GM12878 (cell line): Measurements from ENCODE around the gene NUP210L. TPM values are rescaled to one million over a fixed set of nuclear protein-coding genes. Genes with fewer than 3 reads are reported as not detected.

Experiments used
- ATAC-seq: fragments of 200-7000 bp; cut with Tn5 transposase; 3 replicates; pipeline ENCODE4 v1.9.1; 2020; ENCODE audit warnings: mild to moderate bottlenecking, moderate library complexity
- BruUV-seq: library from RNA; stranded (reverse); fragments of 400-500 nt; replicated peaks from 2 replicates; lab custom pipeline; 2021; lab: Mats Ljungman, UMichigan
- CTCF ChIA-PET: fragments of 300-600 bp; sonication (Branson Sonifier 250); formaldehyde crosslinking; extraction: SDS; loops from one replicate; lab custom pipeline; 2021; ENCODE audit warnings: inconsistent platforms; lab: Yijun Ruan, JAX
- POLR2A ChIA-PET: fragments of 350-600 bp; formaldehyde crosslinking; extraction: SDS; loops from one replicate; lab custom pipeline; 2021; ENCODE audit warnings: inconsistent platforms; lab: Charles Lee
- RAD21 ChIA-PET: fragments of 300-600 bp; sonication (Branson Sonifier 250); formaldehyde crosslinking; loops from one replicate; lab custom pipeline; 2023; ENCODE audit warnings: antibody characterized with exemption; ENCODE audit not compliant: unreplicated experiment; lab: Charles Lee
- SMC1A ChIA-PET: fragments of 300-600 bp; sonication (Branson Sonifier 250); formaldehyde crosslinking; loops from one replicate; lab custom pipeline; 2023; ENCODE audit not compliant: unreplicated experiment, uncharacterized antibody; lab: Charles Lee
- DNase-seq: peaks from one replicate; pipeline ENCODE4 v3.0.0-alpha.2; 2011; ENCODE audit warnings: low read depth, low spot score
- FAIRE-seq: peaks from 3 replicates; lab custom pipeline; 2011; peaks lifted over from hg19 to GRCh38; lab: Jason Lieb, UNC
- H2AFZ ChIP-seq: 2 replicates; pipeline ENCODE4 v1.6.0; 2011; ENCODE audit warnings: low read depth, low read length, control low read depth; ENCODE audit not compliant: control insufficient read depth
- H3K27ac ChIP-seq: 2 replicates; pipeline ENCODE4 v1.5.1; 2011; ENCODE audit warnings: control low read depth; ENCODE audit not compliant: control insufficient read depth, insufficient read depth
- H3K27me3 ChIP-seq, 2 experiments: replicated peaks in 1 of 2; 2 replicates each; pipeline versions ENCODE4 v1.6.0 to v1.6.1; 2011; ENCODE audit warnings: low read length in 1 of 2; ENCODE audit not compliant: control insufficient read depth in 2 of 2, insufficient read depth in 2 of 2
- H3K36me3 ChIP-seq, 2 experiments: 2 replicates each; pipeline ENCODE4 v1.5.1; 2011; ENCODE audit warnings: low read length in 1 of 2; ENCODE audit not compliant: control insufficient read depth in 2 of 2, insufficient read depth in 2 of 2
- H3K4me1 ChIP-seq: 2 replicates; pipeline ENCODE4 v1.6.1; 2011; ENCODE audit warnings: mild to moderate bottlenecking, low read length, moderate library complexity, mixed read lengths; ENCODE audit not compliant: control insufficient read depth, insufficient read depth
- H3K4me2 ChIP-seq: 2 replicates; pipeline ENCODE4 v1.6.0; 2011; ENCODE audit warnings: control low read depth; ENCODE audit not compliant: control insufficient read depth, insufficient read depth
- H3K4me3 ChIP-seq: fragments of 200-600 bp; sonication (generic); 2 replicates; pipeline ENCODE4 v1.5.1; 2016
- H3K79me2 ChIP-seq: 2 replicates; pipeline ENCODE4 v1.6.0; 2011; ENCODE audit warnings: low read length; ENCODE audit not compliant: control insufficient read depth, insufficient read depth
- H3K9ac ChIP-seq: 2 replicates; pipeline ENCODE4 v1.8.0; 2011; ENCODE audit warnings: low read length, control low read depth, mixed read lengths; ENCODE audit not compliant: control insufficient read depth, insufficient read depth
- H3K9me3 ChIP-seq: replicated peaks from 3 replicates; pipeline ENCODE4 v1.5.1; 2011; ENCODE audit warnings: mild to moderate bottlenecking, low read length; ENCODE audit not compliant: control insufficient read depth, insufficient read depth
- H4K20me1 ChIP-seq: 2 replicates; pipeline ENCODE4 v1.6.0; 2011; ENCODE audit not compliant: control insufficient read depth, insufficient read depth
- CTCF ChIP-seq, 3 experiments: IDR thresholded peaks in 2 of 3; conservative IDR thresholded peaks in 1 of 3; 2 replicates each; pipeline ENCODE4 v1.5.1; 2011; ENCODE audit warnings: low read depth in 3 of 3, low read length in 3 of 3, mild to moderate bottlenecking in 3 of 3, control low read depth in 2 of 3, moderate library complexity in 2 of 3, inconsistent platforms in 1 of 3, mixed read lengths in 1 of 3; ENCODE audit not compliant: control insufficient read depth in 2 of 3, insufficient read depth in 1 of 3; ENCODE audit errors: extremely low read depth in 1 of 3
- DPF2 ChIP-seq: fragments of 450-650 bp; IDR thresholded peaks from 2 replicates; pipeline ENCODE4 v1.6.1; 2017; ENCODE audit warnings: mild to moderate bottlenecking
- EP300 ChIP-seq, 2 experiments: fragments of 150-350 bp in 1 of 2; IDR thresholded peaks; 2 replicates each; pipeline ENCODE4 v1.6.1; 2011 to 2012; ENCODE audit warnings: low read depth in 2 of 2, low read length in 2 of 2, borderline replicate concordance in 1 of 2, improper control_type of control experiment in 1 of 2, inconsistent platforms in 1 of 2; ENCODE audit not compliant: control insufficient read depth in 1 of 2
- JUND ChIP-seq: IDR thresholded peaks from 2 replicates; pipeline ENCODE4 v1.6.1; 2012; ENCODE audit warnings: low read depth, mild to moderate bottlenecking, low read length, improper control_type of control experiment, moderate library complexity
- MYB ChIP-seq: fragments of 150-350 bp; IDR thresholded peaks from 2 replicates; pipeline ENCODE4 v1.6.1; 2014; ENCODE audit warnings: mild to moderate bottlenecking, low read depth, low read length, borderline replicate concordance
- PML ChIP-seq: IDR thresholded peaks from 2 replicates; pipeline ENCODE4 v1.6.1; 2012; ENCODE audit warnings: low read length, inconsistent platforms
- SPI1 ChIP-seq: IDR thresholded peaks from 2 replicates; pipeline ENCODE4 v1.6.1; 2011; ENCODE audit warnings: low read depth, mild to moderate bottlenecking, low read length, moderate library complexity, borderline replicate concordance; ENCODE audit not compliant: insufficient read depth
- SREBF1 ChIP-seq: IDR thresholded peaks from 2 replicates; pipeline ENCODE4 v1.6.1; 2012; ENCODE audit warnings: mild to moderate bottlenecking, low read length
- SRF ChIP-seq, 2 experiments: IDR thresholded peaks; 2 replicates each; pipeline ENCODE4 v1.6.1; 2011; ENCODE audit warnings: low read depth in 2 of 2, low read length in 2 of 2, mild to moderate bottlenecking in 1 of 2, moderate library complexity in 1 of 2
- USF1 ChIP-seq: IDR thresholded peaks from 2 replicates; pipeline ENCODE4 v1.6.1; 2011; ENCODE audit warnings: borderline replicate concordance, low read depth, mild to moderate bottlenecking, moderate library complexity, mixed read lengths, low read length; ENCODE audit not compliant: insufficient read depth; ENCODE audit errors: extremely low read length
- ZNF24 ChIP-seq: fragments of 450-650 bp; IDR thresholded peaks from 2 replicates; pipeline ENCODE4 v1.6.1; 2017; ENCODE audit warnings: antibody characterized with exemption, mild to moderate bottlenecking
- WGBS: methylation state at CpG from one replicate; pipeline ENCODE4 v1.1.6; 2016; ENCODE audit warnings: low lambda C conversion rate; ENCODE audit not compliant: insufficient replicate concordance, insufficient coverage; ENCODE audit errors: missing lambda C conversion rate; 5-methylcytosine and 5-hydroxymethylcytosine counted together
- in situ Hi-C: fragments of 300-500 bp; cut with MboI; formaldehyde crosslinking; loops from 9 replicates; pipeline ENCODE4 v1.14.3; 2018; ENCODE audit warnings: mixed read lengths
- intact Hi-C: fragments of 100-400 bp; cut with micrococcal nuclease; formaldehyde crosslinking; loops from one replicate; pipeline ENCODE4 v1.14.2; 2022; ENCODE audit not compliant: unreplicated experiment
- polyA plus RNA-seq, 11 experiments: library from polyadenylated mRNA; depleted of rRNA in 4 of 11; unstranded in 6 of 11; stranded (reverse) in 5 of 11; fragments of >200 nt; fragmentation: Nextera tagmentation in 4 of 11; fragmentation: Illumina TruSeq in 1 of 11; extraction: Ambion mirVana in 4 of 11; extraction: Trizol in 1 of 11; gene quantifications; 1 replicate in 1 of 11; 2 replicates in 10 of 11; pipeline versions ENCODE4 v1.2.1 to v1.2.3, GENCODE V29; 2011 to 2016; ENCODE audit warnings: inconsistent platforms in 2 of 11, missing spikeins in 2 of 11, low read depth in 1 of 11
- total RNA-seq, 4 experiments: library from RNA; depleted of rRNA in 3 of 4; stranded (reverse); fragments of >200 nt in 3 of 4; fragmentation: Illumina TruSeq in 1 of 4; extraction: Trizol in 1 of 4; gene quantifications; 2 replicates each; pipeline versions ENCODE4 v1.2.1 to v1.2.3, GENCODE V29; 2013 to 2021
- TF ChIP-seq, protein P1 (sequence below): fragments of 150-350 bp; IDR thresholded peaks from 2 replicates; pipeline ENCODE4 v1.6.1; 2014; ENCODE audit warnings: mild to moderate bottlenecking, low read depth, low read length
- TF ChIP-seq, protein P2 (sequence below): fragments of 450-650 bp; IDR thresholded peaks from 2 replicates; pipeline ENCODE4 v1.6.1; 2017; ENCODE audit warnings: mild to moderate bottlenecking
- TF ChIP-seq, protein P3 (sequence below): fragments of 450-650 bp; IDR thresholded peaks from 2 replicates; pipeline ENCODE4 v1.6.1; 2017; ENCODE audit warnings: mild to moderate bottlenecking, low read depth, inconsistent platforms; ENCODE audit not compliant: poor library complexity, severe bottlenecking

Gene NUP210L
- total and polyA plus RNA-seq, 10 of the 15 experiments (the other 5 are each of a cell fraction or from before 2014, with no cell fraction given) = 0.04 to 0.08 (median 0.07) TPM; not detected in 7

GRCh38 chr1:154137888-154138287 lies 17.0 kb downstream of the NUP210L start:
- no peaks in the 10 kb centered on the region for H3K4me1 ChIP-seq
- no peaks in the 10 kb centered on the region for H4K20me1 ChIP-seq
- ChIA-PET CTCF (interaction anchor here (0.7 kb wide), 2 partner anchors 119 to 425 kb away, joined by 3 read pairs; no protein-coding TSS in a partner anchor), RAD21 (interaction anchor here (1.3 kb wide), 1 partner anchor 21 kb away, joined by 3 read pairs; no protein-coding TSS in a partner anchor), POLR2A (interaction anchor here (0.5 kb wide), 1 partner anchor 416 kb away, joined by 3 read pairs; no protein-coding TSS in a partner anchor), SMC1A (interaction anchor here (1.1 to 1.2 kb wide), 2 partner anchors 8 to 21 kb away, joined by 4 to 5 read pairs; no protein-coding TSS in a partner anchor)
- no peak for FAIRE-seq
- no peaks in the 10 kb centered on the region for H3K9me3 ChIP-seq
- no peak overlapping the region for H3K4me3 ChIP-seq
- ATAC-seq = no peak
- BruUV-seq = no TSS peak
- H3K79me2 ChIP-seq = no peaks in the 10 kb centered on the region
- H2AFZ ChIP-seq = no peak overlapping the region
- intact Hi-C loops = no loop called here
- H3K27ac ChIP-seq = no peak overlapping the region
- no peaks in the 10 kb centered on the region for H3K36me3 ChIP-seq
- no peak overlapping the region for H3K4me2 ChIP-seq
- no peaks in the 10 kb centered on the region for H3K27me3 ChIP-seq
- no peak overlapping the region for H3K9ac ChIP-seq
- WGBS = 44% methylated on average over 3 of the region's 3 CpGs
- in situ Hi-C loops = no loop called here
- no peak for DNase-seq
- TF ChIP-seq, protein P1, sequence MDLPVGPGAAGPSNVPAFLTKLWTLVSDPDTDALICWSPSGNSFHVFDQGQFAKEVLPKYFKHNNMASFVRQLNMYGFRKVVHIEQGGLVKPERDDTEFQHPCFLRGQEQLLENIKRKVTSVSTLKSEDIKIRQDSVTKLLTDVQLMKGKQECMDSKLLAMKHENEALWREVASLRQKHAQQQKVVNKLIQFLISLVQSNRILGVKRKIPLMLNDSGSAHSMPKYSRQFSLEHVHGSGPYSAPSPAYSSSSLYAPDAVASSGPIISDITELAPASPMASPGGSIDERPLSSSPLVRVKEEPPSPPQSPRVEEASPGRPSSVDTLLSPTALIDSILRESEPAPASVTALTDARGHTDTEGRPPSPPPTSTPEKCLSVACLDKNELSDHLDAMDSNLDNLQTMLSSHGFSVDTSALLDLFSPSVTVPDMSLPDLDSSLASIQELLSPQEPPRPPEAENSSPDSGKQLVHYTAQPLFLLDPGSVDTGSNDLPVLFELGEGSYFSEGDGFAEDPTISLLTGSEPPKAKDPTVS = no peak
- no peak for TF ChIP-seq SRF (IDR thresholded peaks at IDR 0.05; ENCODE audit: low read depth in 2 of 2, low read length in 2 of 2)
- TF ChIP-seq MYB = no peak
- TF ChIP-seq DPF2 = no peak
- TF ChIP-seq PML = no peak
- TF ChIP-seq JUND = no peak
- TF ChIP-seq, protein P2, sequence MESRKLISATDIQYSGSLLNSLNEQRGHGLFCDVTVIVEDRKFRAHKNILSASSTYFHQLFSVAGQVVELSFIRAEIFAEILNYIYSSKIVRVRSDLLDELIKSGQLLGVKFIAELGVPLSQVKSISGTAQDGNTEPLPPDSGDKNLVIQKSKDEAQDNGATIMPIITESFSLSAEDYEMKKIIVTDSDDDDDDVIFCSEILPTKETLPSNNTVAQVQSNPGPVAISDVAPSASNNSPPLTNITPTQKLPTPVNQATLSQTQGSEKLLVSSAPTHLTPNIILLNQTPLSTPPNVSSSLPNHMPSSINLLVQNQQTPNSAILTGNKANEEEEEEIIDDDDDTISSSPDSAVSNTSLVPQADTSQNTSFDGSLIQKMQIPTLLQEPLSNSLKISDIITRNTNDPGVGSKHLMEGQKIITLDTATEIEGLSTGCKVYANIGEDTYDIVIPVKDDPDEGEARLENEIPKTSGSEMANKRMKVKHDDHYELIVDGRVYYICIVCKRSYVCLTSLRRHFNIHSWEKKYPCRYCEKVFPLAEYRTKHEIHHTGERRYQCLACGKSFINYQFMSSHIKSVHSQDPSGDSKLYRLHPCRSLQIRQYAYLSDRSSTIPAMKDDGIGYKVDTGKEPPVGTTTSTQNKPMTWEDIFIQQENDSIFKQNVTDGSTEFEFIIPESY = no peak
- TF ChIP-seq ZNF24 = no peak
- TF ChIP-seq SPI1 = no peak
- no peak for TF ChIP-seq CTCF (IDR thresholded peaks at IDR 0.05 in 2 of 3, conservative IDR thresholded peaks at IDR 0.05 in 1 of 3; ENCODE audit: control insufficient read depth in 2 of 3, extremely low read depth in 1 of 3, insufficient read depth in 1 of 3, low read depth in 3 of 3, low read length in 3 of 3)
- no peak for TF ChIP-seq EP300 (IDR thresholded peaks at IDR 0.05; ENCODE audit: borderline replicate concordance in 1 of 2, control insufficient read depth in 1 of 2, low read depth in 2 of 2, low read length in 2 of 2)
- no peak for TF ChIP-seq SREBF1
- TF ChIP-seq, protein P3, sequence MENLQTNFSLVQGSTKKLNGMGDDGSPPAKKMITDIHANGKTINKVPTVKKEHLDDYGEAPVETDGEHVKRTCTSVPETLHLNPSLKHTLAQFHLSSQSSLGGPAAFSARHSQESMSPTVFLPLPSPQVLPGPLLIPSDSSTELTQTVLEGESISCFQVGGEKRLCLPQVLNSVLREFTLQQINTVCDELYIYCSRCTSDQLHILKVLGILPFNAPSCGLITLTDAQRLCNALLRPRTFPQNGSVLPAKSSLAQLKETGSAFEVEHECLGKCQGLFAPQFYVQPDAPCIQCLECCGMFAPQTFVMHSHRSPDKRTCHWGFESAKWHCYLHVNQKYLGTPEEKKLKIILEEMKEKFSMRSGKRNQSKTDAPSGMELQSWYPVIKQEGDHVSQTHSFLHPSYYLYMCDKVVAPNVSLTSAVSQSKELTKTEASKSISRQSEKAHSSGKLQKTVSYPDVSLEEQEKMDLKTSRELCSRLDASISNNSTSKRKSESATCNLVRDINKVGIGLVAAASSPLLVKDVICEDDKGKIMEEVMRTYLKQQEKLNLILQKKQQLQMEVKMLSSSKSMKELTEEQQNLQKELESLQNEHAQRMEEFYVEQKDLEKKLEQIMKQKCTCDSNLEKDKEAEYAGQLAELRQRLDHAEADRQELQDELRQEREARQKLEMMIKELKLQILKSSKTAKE = no peak
- TF ChIP-seq USF1 = no peak
